Measurements from ENCODE around the gene CPTP.

DNA sequence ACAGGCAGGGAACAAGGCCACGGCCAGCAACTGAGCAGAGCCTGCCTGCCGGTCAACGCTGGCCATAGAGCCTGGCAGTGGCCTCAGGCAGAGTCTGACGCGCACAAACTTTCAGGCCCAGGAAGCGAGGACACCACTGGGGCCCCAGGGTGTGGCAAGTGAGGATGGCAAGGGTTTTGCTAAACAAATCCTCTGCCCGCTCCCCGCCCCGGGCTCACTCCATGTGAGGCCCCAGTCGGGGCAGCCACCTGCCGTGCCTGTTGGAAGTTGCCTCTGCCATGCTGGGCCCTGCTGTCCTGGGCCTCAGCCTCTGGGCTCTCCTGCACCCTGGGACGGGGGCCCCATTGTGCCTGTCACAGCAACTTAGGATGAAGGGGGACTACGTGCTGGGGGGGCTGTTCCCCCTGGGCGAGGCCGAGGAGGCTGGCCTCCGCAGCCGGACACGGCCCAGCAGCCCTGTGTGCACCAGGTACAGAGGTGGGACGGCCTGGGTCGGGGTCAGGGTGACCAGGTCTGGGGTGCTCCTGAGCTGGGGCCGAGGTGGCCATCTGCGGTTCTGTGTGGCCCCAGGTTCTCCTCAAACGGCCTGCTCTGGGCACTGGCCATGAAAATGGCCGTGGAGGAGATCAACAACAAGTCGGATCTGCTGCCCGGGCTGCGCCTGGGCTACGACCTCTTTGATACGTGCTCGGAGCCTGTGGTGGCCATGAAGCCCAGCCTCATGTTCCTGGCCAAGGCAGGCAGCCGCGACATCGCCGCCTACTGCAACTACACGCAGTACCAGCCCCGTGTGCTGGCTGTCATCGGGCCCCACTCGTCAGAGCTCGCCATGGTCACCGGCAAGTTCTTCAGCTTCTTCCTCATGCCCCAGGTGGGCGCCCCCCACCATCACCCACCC, 6.7 kb downstream of the CPTP start, which contains the start of gene TAS1R3:
- no peak for TF ChIP-seq POLR2A (IDR thresholded peaks at IDR 0.05; ENCODE audit: low read length)
- TF ChIP-seq GATA1 (IDR thresholded peaks at IDR 0.05; ENCODE audit: low read depth, low read length) = no peak

Data from erythroblast (primary cell).